Nephron (organoid): ENCODE measurements around the gene DZANK1.
"Not testable (repeated sequence)": the region's sequence is repeated elsewhere in the genome, so short reads cannot be mapped to it uniquely, and the experiment has no call there.

Source experiments
- H3K27ac Mint-ChIP-seq, 3 experiments: 2 replicates each; pipeline ENCODE4 v1.8.0; 2020; ENCODE audit warnings: mixed read lengths in 3 of 3, mild to moderate bottlenecking in 2 of 3, moderate library complexity in 1 of 3
- H3K27me3 Mint-ChIP-seq: 2 replicates; pipeline ENCODE4 v1.8.0; 2021; ENCODE audit warnings: low read depth, mild to moderate bottlenecking, moderate library complexity, mixed read lengths
- H3K36me3 Mint-ChIP-seq: 2 replicates; pipeline ENCODE4 v1.8.0; 2020; ENCODE audit warnings: low read depth, mixed read lengths
- H3K4me1 Mint-ChIP-seq: 2 replicates; pipeline ENCODE4 v1.8.0; 2020; ENCODE audit warnings: mixed read lengths
- H3K4me3 Mint-ChIP-seq, 3 experiments: 2 replicates each; pipeline ENCODE4 v1.8.0; 2020; ENCODE audit warnings: mild to moderate bottlenecking in 3 of 3, mixed read lengths in 3 of 3, moderate library complexity in 2 of 3
- H3K9me3 Mint-ChIP-seq: 2 replicates; pipeline ENCODE4 v1.8.0; 2020; ENCODE audit warnings: mixed read lengths
- TF ChIP-seq, protein P1 (sequence below), 3 experiments: fragments of 200-600 bp; sonication (generic); IDR thresholded peaks; one replicate each; pipeline ENCODE4 v1.5.0; 2021; ENCODE audit warnings: antibody characterized with exemption in 3 of 3; ENCODE audit not compliant: unreplicated experiment in 3 of 3

Gene DZANK1

DNA sequence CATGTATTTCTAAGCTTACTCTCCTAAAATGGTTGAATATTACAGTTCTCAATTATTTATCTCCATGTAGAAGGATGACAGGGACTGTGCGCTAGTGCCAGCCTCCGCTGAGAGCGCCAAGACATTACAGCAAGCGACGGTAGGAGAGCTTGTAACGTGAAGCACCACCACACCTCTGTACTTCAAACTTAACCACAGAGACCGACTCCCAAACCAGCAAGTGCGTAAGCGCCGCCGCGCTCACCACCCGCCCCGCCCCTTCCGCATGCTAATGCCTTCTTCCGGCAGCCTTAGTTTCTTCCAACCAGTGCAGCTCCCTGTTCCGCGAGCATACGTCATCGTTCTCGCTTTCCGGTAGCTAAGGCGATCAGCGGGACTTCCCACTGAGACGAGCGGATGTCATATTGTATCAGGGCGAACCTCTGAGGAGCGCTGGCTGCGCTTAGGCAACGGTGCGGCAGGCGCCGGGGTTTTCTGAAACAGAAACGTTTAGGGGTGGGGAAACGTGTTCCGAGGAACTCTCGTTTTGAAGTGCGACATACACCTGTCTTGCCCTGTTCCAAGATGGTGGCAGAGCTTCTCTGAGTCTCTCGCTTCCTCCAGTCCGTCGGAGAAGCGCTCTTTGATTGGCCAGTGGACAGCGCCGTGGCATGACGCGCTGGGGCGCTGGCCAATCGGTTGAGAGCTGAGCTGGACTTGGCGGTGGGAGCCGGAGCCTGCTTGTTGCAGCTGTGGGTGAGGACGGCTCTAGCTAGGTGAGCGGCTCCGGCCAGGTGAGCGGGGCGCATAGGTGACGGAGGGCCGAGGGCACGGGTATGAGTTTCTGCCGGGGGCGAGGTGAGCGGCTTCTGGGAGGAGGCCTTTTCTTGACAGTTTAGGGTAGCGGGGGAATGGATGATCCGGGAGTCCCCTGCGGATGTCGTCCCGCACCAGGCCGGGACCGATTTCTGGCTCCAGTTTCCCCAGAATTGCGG, 40.7 kb upstream of the DZANK1 start, which contains the start of gene SEC23B:
Gene SEC23B (plus strand): TSS at position 723 of the 974 bp plus-strand sequence. CDS start 2,896 bp downstream, outside the sequence.
- peak within 1 kb of the TSS; percentile 99 to 100 (median 100) for H3K4me3 Mint-ChIP-seq
- TF ChIP-seq, protein P1, sequence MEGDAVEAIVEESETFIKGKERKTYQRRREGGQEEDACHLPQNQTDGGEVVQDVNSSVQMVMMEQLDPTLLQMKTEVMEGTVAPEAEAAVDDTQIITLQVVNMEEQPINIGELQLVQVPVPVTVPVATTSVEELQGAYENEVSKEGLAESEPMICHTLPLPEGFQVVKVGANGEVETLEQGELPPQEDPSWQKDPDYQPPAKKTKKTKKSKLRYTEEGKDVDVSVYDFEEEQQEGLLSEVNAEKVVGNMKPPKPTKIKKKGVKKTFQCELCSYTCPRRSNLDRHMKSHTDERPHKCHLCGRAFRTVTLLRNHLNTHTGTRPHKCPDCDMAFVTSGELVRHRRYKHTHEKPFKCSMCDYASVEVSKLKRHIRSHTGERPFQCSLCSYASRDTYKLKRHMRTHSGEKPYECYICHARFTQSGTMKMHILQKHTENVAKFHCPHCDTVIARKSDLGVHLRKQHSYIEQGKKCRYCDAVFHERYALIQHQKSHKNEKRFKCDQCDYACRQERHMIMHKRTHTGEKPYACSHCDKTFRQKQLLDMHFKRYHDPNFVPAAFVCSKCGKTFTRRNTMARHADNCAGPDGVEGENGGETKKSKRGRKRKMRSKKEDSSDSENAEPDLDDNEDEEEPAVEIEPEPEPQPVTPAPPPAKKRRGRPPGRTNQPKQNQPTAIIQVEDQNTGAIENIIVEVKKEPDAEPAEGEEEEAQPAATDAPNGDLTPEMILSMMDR (IDR thresholded peaks at IDR 0.05; ENCODE audit: unreplicated experiment in 3 of 3) = no peak
- no peaks in the 10 kb centered on the region for H3K9me3 Mint-ChIP-seq
- peaks cover 3% of the 10 kb centered on the region for H3K27me3 Mint-ChIP-seq
- peaks cover 22% of the 10 kb centered on the region for H3K36me3 Mint-ChIP-seq
- H3K27ac Mint-ChIP-seq = peak within 1 kb of the TSS; percentile 98 to 100 (median 100)
- peaks cover 25% of the 10 kb centered on the region for H3K4me1 Mint-ChIP-seq

DNA sequence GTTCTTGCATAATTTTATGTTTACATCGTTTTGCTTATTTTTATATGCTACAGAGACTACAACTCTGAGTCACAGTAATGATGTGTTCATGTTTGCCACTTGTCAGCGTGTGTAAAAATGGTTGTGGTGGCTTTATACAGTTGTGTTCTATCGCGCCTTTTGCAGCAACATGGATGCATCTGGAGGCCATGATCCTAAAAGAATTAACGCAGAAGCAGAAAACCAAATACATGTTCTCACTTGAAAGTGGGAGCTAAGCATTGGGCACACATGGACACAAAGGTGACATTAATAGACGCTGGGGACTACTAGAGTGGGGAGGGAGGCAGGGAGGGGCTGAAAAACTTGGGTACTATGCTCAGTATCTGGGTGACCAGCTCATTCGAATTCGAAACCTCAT, 39.9 kb upstream of the DZANK1 start:
- Mint-ChIP-seq H3K27me3 (peaks cover 3% of the 10 kb centered on the region), H3K4me1 (peaks cover 25% of the 10 kb centered on the region), H3K9me3 (no peaks in the 10 kb centered on the region), H3K36me3 (peaks cover 21% of the 10 kb centered on the region), H3K4me3 (peak overlapping the region; percentile 99 to 100 (median 100)), H3K27ac (peak overlapping the region; percentile 98 to 100 (median 100))
- TF ChIP-seq, protein P1 (IDR thresholded peaks at IDR 0.05; ENCODE audit: unreplicated experiment in 3 of 3) = no peak

DNA sequence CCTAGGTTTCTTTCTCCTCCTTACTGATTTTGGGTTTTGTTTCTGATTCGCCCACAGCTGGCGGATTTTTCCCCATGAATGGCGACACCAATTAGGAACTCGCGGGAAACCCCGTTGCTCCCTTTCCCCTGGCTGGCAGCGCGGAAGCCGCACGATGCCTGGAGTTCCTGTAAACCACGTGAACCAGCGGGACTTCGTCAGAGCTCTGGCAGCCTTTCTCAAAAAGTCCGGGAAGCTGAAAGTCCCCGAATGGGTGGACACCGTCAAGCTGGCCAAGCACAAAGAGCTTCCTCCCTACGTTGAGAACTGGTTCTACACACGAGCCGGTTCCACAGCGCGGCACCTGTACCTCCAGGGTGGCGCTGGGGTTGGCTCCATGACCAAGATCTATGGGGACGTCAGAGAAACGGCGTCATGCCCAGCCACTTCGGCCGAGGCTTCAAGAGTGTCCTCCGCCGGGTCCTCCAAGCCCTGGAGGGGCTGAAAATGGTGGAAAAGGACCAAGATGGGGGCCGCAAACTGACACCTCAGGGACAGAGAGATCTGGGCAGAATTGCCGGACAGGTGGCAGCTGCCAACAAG, 37.7 kb upstream of the DZANK1 start:
- Mint-ChIP-seq H3K4me1 (peaks cover 25% of the 10 kb centered on the region), H3K9me3 (no peaks in the 10 kb centered on the region), H3K27ac (no peak overlapping the region), H3K36me3 (peaks cover 3% of the 10 kb centered on the region), H3K27me3 (peaks cover 3% of the 10 kb centered on the region), H3K4me3 (no peak overlapping the region)
- TF ChIP-seq, protein P1 (IDR thresholded peaks at IDR 0.05; ENCODE audit: unreplicated experiment in 3 of 3) = no peak

DNA sequence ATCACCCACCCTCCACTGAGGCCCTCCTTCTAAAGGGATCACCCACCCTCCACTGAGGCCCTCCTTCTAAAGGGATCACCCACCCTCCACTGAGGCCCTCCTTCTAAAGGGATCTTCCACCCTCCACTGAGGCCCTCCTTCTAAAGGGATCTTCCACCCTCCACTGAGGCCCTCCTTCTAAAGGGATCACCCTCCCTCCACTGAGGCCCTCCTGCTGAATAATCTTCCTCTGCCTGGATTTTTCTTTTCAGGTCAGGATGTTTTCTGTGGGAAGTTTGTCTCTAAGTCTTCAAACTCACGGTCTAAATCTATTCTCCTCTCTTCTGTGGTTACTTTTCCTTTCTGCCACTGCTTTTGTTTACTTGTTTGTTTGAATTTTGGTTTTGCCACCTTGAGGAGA, 34.8 kb upstream of the DZANK1 start:
- not testable (repeated sequence) for H3K27ac Mint-ChIP-seq, H3K9me3 Mint-ChIP-seq, H3K4me1 Mint-ChIP-seq, H3K36me3 Mint-ChIP-seq, H3K4me3 Mint-ChIP-seq, H3K27me3 Mint-ChIP-seq

DNA sequence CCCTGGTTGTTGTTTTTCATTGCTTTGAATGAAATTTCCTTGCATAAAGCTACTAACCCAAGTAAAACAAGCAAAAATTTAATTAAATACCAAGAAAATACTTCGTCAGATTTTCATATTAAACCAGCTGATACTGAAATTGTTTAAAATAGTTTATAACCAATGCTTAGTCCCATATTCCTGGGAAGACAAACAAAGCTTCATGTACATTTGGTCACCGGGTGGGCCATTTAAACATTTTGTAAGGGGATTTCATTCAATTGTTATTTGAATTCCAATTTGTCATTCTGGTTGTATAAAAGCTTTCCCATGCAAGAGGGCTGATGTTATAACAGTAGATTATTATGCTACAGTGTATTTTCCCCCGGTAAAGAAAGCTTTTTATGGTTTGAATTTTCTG, 30.8 kb upstream of the DZANK1 start:
- peak overlapping the region; percentile 91 to 98 (median 98) for H3K27ac Mint-ChIP-seq
- H3K4me1 Mint-ChIP-seq = peaks cover 21% of the 10 kb centered on the region
- TF ChIP-seq, protein P1 (IDR thresholded peaks at IDR 0.05; ENCODE audit: unreplicated experiment in 3 of 3) = no peak

More for the DNA sequence above, 30.8 kb upstream of the DZANK1 start:
- Mint-ChIP-seq H3K36me3 (peaks cover 10% of the 10 kb centered on the region), H3K27me3 (no peaks in the 10 kb centered on the region), H3K9me3 (no peaks in the 10 kb centered on the region), H3K4me3 (peak overlapping the region; percentile 98 to 99 (median 99))
